ENCODE results near the gene RNF213.

RNF213 gene

DNA sequence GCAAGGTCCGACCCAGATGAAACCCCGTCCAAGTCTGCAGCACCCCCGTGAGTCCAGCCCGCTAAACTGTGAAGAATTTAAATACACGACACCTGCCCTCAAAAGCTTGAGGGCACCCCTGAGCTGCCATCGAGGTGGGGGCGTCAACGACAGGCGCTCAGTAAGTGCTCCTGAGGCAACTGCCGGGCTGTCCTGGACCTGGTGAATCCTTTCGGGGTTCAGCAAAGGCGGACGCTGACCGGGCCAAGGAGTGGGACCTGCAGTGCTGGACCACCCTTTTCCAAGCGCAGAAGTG lies 153.8 kb downstream of the RNF213 start:
- DNase-seq: peak in 29 of 42 donors; percentile 8 to 72 (median 39)
- intact Hi-C loops (cut with DNase I): loop anchor here (2.0 kb wide), 1 partner anchor 40 kb away; no protein-coding TSS in a partner anchor

GRCh38 chr17:80414803-80415625 lies 154.4 kb downstream of the RNF213 start, which contains the start of gene ENDOV:
Gene ENDOV, plus strand, starts transcription at chr17:80415167. Its CDS starts 28 bp downstream, at chr17:80415195.
- peak; percentile 86 to 99 (median 96) for DNase-seq
- intact Hi-C loops (cut with DNase I): loop anchor here (2.0 kb wide), 1 partner anchor 40 kb away; no protein-coding TSS in a partner anchor

GRCh38 chr17:80415626-80416137 lies 155.0 kb downstream of the RNF213 start:
- intact Hi-C loops (cut with DNase I): loop anchor here (2.0 kb wide), 1 partner anchor 39 kb away; no protein-coding TSS in a partner anchor

DNA sequence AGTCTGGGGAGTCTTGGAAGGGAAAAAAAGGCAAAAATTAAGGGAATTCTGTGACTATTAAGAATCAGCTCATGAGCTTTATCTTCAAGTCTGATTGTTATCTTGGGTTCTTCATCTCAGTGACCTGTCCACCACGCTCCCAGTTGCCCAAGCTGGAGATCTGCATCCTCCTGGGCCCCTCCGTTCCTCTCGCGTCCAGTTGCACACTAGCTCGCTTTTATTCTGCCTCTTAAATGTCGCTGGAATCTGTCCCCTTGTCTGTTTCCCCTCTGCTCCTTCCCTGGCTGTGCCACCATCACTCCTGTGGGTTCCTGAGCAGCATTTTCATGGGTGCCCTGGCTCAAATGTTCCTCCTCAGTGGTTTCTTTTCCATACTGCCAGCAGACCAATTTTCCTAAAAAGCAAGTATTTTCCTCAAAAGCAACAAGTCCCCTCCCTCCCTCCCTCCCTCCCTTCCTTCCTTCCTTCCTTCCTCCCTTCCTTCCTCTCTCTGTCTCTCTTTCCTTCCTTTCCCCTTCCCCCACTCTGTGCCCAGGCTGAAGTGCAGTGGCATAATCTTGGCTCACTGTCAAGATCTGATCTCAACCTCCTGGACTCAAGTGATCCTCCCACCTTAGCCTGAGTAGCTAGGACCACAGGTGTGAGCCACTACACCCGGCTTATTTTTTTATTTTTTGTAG lies 155.7 kb downstream of the RNF213 start:
- no peak for DNase-seq
- intact Hi-C loops (cut with DNase I): no loop called here

More at GRCh38 chr17:80415626-80416137, 155.0 kb downstream of the RNF213 start:
- peak in 1 of 42 donors; percentile 41 for DNase-seq

DNA sequence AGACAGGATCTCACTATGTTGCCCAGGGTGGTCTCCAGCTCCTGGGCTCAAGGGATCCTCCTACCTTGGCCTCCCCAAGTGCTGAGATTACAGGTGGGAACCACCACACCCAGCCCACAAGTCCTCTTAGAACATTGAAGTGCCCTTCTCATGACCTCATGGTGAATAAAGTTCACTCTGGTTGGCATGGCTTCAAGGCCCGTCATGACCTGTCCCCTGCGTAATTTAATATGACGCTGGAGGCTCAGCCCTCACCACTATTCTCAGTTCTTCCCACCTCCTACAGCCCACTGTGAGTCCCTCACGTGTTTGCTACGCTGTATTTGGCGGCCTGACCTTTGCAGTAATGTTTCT lies 156.3 kb downstream of the RNF213 start:
- intact Hi-C loops (cut with DNase I): no loop called here
- DNase-seq: no peak

GRCh38 chr17:80418589-80418988 lies 157.9 kb downstream of the RNF213 start:
- intact Hi-C loops (cut with DNase I): no loop called here
- no peak for DNase-seq

DNA sequence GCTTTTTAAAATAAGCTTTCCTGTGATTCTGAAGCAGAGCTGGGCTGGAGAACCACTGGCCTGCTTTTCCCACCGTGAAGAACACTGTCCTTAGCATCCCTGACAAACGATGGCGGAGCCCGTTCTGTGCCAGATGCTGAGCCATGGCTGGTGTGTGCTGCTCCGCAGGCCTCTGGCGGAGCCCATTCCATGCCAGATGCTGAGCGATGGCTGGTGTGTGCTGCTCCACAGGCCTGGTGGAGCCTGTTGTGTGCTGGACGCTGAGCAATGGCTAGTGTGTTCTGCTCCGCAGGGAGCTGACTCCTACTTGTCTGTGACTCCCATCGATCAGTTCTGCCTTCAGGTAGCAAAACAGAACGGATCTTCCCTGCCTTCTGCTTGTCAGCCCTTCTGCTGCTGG lies 158.6 kb downstream of the RNF213 start:
- intact Hi-C loops (cut with DNase I): no loop called here
- no peak for DNase-seq

DNA sequence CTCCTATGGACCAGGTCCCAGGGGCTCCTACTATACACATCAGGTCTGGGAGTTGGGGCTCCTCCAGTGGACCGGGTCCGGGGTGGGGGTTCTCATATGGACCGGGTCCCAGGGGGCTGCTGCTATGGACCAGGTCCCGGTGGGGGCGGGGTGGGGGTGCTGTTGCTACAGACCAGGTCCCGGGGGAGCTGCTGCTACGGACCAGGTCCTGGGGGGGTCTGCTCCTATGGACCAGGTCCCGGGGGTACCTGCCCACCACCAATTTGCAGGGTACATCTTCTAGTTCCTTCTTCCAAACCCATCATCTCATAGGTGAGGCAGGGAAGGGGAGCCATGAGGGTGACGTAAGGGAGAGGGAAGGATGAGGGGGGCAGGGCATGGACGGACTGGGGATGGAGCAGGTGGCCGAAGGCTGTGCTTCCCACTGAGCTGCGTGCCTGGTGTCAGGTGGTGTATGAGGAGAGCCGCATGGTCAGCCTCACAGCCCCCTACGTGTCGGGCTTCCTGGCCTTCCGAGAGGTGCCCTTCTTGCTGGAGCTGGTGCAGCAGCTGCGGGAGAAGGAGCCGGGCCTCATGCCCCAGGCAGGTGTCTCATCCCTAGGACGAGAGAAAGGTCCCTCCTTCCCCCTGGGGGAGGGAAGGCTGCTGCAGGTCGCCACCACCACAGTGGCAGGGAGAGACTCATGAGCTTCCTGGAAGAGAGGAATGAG lies 160.9 kb downstream of the RNF213 start:
- intact Hi-C loops (cut with DNase I): no loop called here
- DNase-seq: no peak

DNA sequence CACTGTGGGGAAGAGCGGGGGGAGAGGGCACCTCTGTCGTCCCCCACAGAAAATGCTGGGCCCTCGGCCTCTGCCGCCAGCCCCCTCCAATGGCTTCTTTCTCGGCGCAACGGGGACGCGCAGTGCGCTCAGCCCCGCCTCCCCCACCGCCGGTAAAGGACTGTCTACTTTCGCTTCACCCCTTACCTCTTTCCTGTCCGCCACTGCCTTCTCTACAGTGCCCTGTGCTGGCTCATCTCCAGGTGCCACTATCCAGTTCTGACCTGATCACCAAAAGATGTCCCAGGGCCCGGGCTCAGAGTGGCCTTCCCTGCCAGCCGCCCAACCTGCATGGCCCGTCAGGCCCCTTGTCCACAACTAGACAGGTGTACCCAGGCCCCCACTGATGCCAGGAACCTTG lies 161.6 kb downstream of the RNF213 start:
- intact Hi-C loops (cut with DNase I): no loop called here
- no peak for DNase-seq

- intact Hi-C loops (cut with DNase I): no loop called here
- DNase-seq: peak in 1 of 42 donors; percentile 27
Observed at GRCh38 chr17:80422981-80423380, 162.3 kb downstream of the RNF213 start.

DNA sequence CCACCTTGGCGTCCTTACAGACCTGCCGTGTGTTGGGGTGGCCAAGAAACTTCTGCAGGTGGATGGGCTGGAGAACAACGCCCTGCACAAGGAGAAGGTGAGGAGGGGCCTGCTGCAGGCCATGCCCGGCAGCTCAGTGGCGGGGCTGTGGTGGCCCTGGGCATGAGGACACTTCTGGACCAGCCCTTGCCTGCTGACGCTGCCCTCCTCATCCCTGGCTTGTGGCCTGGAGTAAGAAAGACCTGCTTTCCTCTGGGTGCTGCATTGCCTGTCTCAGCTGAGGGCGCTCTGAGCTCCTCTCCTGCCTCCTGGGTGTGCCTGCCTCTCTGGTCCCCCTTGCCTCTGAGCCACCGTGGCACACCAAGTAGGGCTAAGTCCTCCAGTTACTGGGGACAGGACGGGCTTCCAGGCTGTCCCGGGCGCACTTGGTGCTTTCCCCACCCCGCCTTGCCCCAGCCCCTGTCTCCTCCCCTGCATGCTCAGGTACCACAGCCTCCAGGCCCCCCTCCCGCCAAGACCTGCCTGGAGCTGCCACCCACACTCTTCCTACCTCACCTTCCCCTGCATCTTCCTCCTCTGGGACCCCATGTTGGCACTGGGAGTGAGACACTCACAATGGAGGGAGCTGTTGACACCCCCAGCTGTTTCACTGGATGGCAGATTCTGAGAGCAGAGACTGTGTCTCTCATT lies 163.0 kb downstream of the RNF213 start:
- DNase-seq: peak in 1 of 42 donors; percentile 22
- intact Hi-C loops (cut with DNase I): no loop called here

DNA sequence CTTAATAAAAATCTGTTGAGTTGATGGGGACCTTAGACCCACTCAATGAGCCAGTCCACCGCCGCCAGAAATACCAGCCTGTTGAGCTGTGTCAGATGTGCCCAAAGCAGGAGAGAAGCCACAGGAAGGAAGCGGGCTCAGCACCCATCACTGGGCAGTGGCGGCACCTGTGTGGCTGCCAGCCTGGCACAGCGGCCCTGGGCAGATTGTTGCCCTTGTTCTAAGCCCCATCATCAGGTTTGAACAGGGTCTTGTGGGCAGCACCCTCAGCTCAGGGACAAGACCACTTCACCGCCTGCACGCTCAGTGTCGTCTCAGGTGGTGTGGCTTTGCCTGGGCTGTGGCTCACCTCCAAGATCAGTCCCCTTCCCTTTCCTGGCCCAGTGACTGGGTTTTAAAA lies 163.6 kb downstream of the RNF213 start:
- no peak for DNase-seq
- intact Hi-C loops (cut with DNase I): no loop called here

GRCh38 chr17:80424878-80425765 lies 164.5 kb downstream of the RNF213 start:
- intact Hi-C loops (cut with DNase I): no loop called here
- DNase-seq: no peak

DNA sequence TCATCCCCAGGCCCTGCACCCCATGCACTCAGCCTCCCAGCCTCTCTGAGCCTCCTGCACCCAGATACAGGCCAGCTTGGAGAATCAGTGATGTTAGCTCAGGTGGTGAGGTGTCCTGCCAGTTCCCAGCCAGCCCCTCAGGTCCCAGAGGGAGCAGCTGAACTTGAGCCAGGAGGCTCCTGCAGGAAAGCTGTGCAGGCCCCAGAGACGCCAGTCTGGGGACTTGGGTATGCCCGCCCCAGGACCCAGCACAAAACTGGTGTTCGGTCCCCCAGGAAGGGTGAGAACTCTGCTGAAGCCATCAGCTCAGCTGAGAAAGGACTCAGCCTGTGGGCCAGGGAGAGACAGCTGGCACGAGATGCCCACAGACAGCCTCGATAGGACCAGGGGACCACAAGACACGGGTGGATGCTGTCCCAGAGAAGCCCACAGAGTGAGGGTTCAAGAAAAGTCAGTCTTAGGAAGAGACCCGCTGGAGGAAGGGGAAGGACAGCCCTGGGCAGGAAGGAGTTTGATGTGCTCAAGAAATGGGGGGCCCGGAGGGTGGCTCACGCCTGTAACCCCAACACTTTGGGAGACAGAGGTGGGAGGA lies 165.3 kb downstream of the RNF213 start:
- intact Hi-C loops (cut with DNase I): loop anchor here (2.0 kb wide), 1 partner anchor 557 kb away; no protein-coding TSS in a partner anchor

DNA sequence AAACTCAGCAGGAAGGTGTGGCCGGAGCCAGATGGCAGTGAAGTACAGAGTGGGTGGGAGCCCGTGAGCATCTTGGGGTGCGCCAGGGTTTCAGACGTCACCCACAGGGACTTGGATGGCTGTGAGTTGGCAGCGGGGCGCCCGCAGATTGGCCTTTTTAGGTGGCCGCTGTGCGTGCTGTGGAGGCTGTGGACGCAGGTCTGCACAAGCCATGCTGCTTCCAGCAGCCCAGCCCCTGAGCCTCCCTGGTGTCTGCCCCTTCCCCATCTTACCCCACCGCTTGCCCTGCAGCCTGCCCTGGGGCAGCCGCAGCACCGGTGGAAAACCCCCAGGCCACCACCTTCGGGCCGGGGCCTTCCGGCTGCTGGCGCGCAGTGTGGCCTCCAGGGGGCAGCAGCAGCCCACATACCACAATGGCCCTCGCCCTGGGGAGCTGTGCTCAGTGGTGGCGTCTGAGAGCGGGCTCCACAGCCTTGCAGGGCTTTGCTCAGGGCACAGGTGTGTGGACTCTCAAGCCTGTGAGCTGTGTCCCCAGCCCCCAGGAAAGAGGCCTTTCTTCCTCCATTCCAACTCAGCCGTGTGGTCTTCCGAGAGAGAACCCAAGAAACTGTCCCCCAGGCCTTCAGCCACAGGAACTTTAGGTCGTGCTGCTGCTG lies 166.1 kb downstream of the RNF213 start:
- peak; percentile 54 to 90 (median 78) for DNase-seq
- intact Hi-C loops (cut with DNase I): loop anchor here (2.0 kb wide), 1 partner anchor 556 kb away; no protein-coding TSS in a partner anchor

More for the DNA sequence above, 165.3 kb downstream of the RNF213 start:
- no peak for DNase-seq

DNA sequence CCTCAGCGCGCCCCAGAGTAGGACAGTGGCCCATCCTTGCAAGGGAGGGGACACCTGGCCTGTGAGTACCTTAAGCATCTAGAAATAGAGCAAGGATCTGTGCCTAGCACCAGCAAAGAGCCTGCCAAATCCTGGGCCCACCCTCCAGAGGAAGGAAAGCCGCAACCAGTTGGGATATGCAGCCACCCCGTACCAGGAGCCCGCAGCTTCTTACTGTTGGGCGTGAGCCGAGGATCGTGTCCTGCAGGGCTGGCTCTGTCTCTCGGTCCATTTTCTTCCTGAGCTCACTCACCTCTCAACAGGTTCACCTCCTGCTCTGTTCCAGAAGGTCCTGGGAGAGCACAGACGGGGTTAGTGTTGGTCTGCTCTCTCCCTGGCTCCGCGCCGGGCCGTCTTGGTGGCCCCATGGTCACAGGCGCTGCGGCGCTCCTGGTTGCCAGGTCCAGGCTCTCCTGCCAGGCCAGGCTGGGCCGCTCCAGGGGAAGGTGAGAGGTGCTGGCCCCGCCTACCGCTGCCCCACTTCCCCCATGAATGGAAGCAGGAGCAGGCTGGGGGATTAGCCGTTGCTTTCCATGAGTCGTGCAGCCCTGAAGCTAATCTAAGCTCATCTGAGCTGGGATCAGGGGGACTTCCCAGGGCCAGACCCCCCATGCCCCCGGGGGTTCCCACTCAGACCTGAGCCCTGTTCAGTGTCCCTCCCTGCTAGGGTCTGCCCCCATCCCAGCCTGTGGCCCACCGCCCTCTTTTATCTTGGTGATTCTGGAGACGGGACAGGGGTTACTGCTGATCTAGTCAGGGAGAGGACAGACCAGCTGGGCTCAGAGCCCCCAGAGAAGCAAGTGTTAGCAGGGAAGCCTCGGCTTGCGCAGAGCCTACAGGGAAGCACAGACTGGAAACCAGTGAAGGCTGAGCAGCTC lies 167.0 kb downstream of the RNF213 start:
- intact Hi-C loops (cut with DNase I): loop anchor here (2.0 kb wide), 1 partner anchor 555 kb away; no protein-coding TSS in a partner anchor
- peak in 1 of 42 donors; percentile 1 for DNase-seq

Measured in head of caudate nucleus (tissue), 42 donors.